ENCODE measurements around the gene LCN9.

Gene LCN9

GRCh38 chr9:135706288-135706687 lies 43.2 kb downstream of the LCN9 start:
- H3K9ac ChIP-seq (ENCODE audit: low read depth, low read length), result no peak overlapping the region
- no peaks in the 10 kb centered on the region for H3K9me3 ChIP-seq (ENCODE audit: control insufficient read depth, insufficient read depth, low read length)
- H3K36me3 ChIP-seq (ENCODE audit: insufficient read depth, low read length), result no peaks in the 10 kb centered on the region
- no peaks in the 10 kb centered on the region for H3K4me1 ChIP-seq (ENCODE audit: insufficient read depth, low read length)

- Histone ChIP-seq H3K9me3 (ENCODE audit: control insufficient read depth, insufficient read depth, low read length) (no peaks in the 10 kb centered on the region), H3K4me1 (ENCODE audit: insufficient read depth, low read length) (no peaks in the 10 kb centered on the region), H3K9ac (ENCODE audit: low read depth, low read length) (no peak overlapping the region), H3K36me3 (ENCODE audit: insufficient read depth, low read length) (no peaks in the 10 kb centered on the region)
These were observed 44.4 kb downstream of the LCN9 start for GRCh38 chr9:135707252-135708138.

- H3K9me3 ChIP-seq (ENCODE audit: control insufficient read depth, insufficient read depth, low read length), result no peaks in the 10 kb centered on the region
- no peaks in the 10 kb centered on the region for H3K4me1 ChIP-seq (ENCODE audit: insufficient read depth, low read length)
- no peaks in the 10 kb centered on the region for H3K36me3 ChIP-seq (ENCODE audit: insufficient read depth, low read length)
- no peak overlapping the region for H3K9ac ChIP-seq (ENCODE audit: low read depth, low read length)
These were observed 45.1 kb downstream of the LCN9 start for GRCh38 chr9:135708164-135708563.

- H3K9ac ChIP-seq (ENCODE audit: low read depth, low read length), result no peak overlapping the region
- no peaks in the 10 kb centered on the region for H3K36me3 ChIP-seq (ENCODE audit: insufficient read depth, low read length)
- H3K4me1 ChIP-seq (ENCODE audit: insufficient read depth, low read length), result no peaks in the 10 kb centered on the region
- H3K9me3 ChIP-seq (ENCODE audit: control insufficient read depth, insufficient read depth, low read length), result no peaks in the 10 kb centered on the region
These were observed 48.3 kb downstream of the LCN9 start for GRCh38 chr9:135711391-135711790.

- Histone ChIP-seq H3K4me1 (ENCODE audit: insufficient read depth, low read length) (no peaks in the 10 kb centered on the region), H3K9me3 (ENCODE audit: control insufficient read depth, insufficient read depth, low read length) (no peaks in the 10 kb centered on the region), H3K9ac (ENCODE audit: low read depth, low read length) (no peak overlapping the region), H3K36me3 (ENCODE audit: insufficient read depth, low read length) (no peaks in the 10 kb centered on the region)
These were observed 48.8 kb downstream of the LCN9 start for GRCh38 chr9:135711881-135712280.

GRCh38 chr9:135712613-135713295 lies 49.6 kb downstream of the LCN9 start:
- Histone ChIP-seq H3K9me3 (ENCODE audit: control insufficient read depth, insufficient read depth, low read length) (no peaks in the 10 kb centered on the region), H3K36me3 (ENCODE audit: insufficient read depth, low read length) (no peaks in the 10 kb centered on the region), H3K9ac (ENCODE audit: low read depth, low read length) (no peak overlapping the region), H3K4me1 (ENCODE audit: insufficient read depth, low read length) (no peaks in the 10 kb centered on the region)

- peak overlapping the region; percentile 40; the same call in 1 of the 2 replicates for H3K9ac ChIP-seq (ENCODE audit: low read depth, low read length)
- H3K4me1 ChIP-seq (ENCODE audit: insufficient read depth, low read length), result no peaks in the 10 kb centered on the region
- H3K9me3 ChIP-seq (ENCODE audit: control insufficient read depth, insufficient read depth, low read length), result no peaks in the 10 kb centered on the region
- H3K36me3 ChIP-seq (ENCODE audit: insufficient read depth, low read length), result no peaks in the 10 kb centered on the region
These were observed 51.3 kb downstream of the LCN9 start for GRCh38 chr9:135714242-135715055.

- H3K4me1 ChIP-seq (ENCODE audit: insufficient read depth, low read length), result no peaks in the 10 kb centered on the region
These were observed 52.0 kb downstream of the LCN9 start for GRCh38 chr9:135715056-135715595.

GRCh38 chr9:135716045-135716444 lies 52.9 kb downstream of the LCN9 start:
- no peaks in the 10 kb centered on the region for H3K4me1 ChIP-seq (ENCODE audit: insufficient read depth, low read length)
- no peaks in the 10 kb centered on the region for H3K9me3 ChIP-seq (ENCODE audit: control insufficient read depth, insufficient read depth, low read length)
- H3K9ac ChIP-seq (ENCODE audit: low read depth, low read length), result no peak overlapping the region
- H3K36me3 ChIP-seq (ENCODE audit: insufficient read depth, low read length), result no peaks in the 10 kb centered on the region

More at GRCh38 chr9:135715056-135715595, 52.0 kb downstream of the LCN9 start:
- Histone ChIP-seq H3K36me3 (ENCODE audit: insufficient read depth, low read length) (no peaks in the 10 kb centered on the region), H3K9ac (ENCODE audit: low read depth, low read length) (no peak overlapping the region; the same call in 1 of the 2 replicates), H3K9me3 (ENCODE audit: control insufficient read depth, insufficient read depth, low read length) (no peaks in the 10 kb centered on the region)
